SKM-1 treated with dmso at 0.1 percent for 144 hours (cell line): Measurements from ENCODE around the gene NMRK1.

Experiments used
- DNase-seq: peaks from one replicate; lab custom pipeline; 2025; ENCODE audit not compliant: unreplicated experiment; lab: John Stamatoyannopoulos, UW

Gene NMRK1

GRCh38 chr9:75087824-75088645 is at the start of gene NMRK1, which contains the start of gene OSTF1:
Gene NMRK1, minus strand, starts transcription at chr9:75088155. Its CDS starts 5,040 bp downstream, at chr9:75083115.
Gene OSTF1, plus strand, starts transcription at chr9:75088514. Its CDS starts 179 bp downstream, at chr9:75088693.
- peak; percentile 76 for DNase-seq

- DNase-seq: no peak
Observed at GRCh38 chr9:75134495-75134894, 46.5 kb upstream of the NMRK1 start.

GRCh38 chr9:75133396-75133795 is 45.4 kb upstream of the NMRK1 start:
- no peak for DNase-seq

GRCh38 chr9:75132244-75132643 is 44.3 kb upstream of the NMRK1 start:
- DNase-seq: no peak

- DNase-seq: no peak
Observed at GRCh38 chr9:75131700-75132099, 43.7 kb upstream of the NMRK1 start.

GRCh38 chr9:75130621-75131230 is 42.8 kb upstream of the NMRK1 start:
- DNase-seq: no peak

- no peak for DNase-seq
Observed at GRCh38 chr9:75130172-75130571, 42.2 kb upstream of the NMRK1 start.

GRCh38 chr9:75128535-75128934 is 40.6 kb upstream of the NMRK1 start:
- no peak for DNase-seq

GRCh38 chr9:75123696-75124095 is 35.7 kb upstream of the NMRK1 start:
- DNase-seq: no peak

GRCh38 chr9:75121914-75122558 is 34.1 kb upstream of the NMRK1 start:
- no peak for DNase-seq

GRCh38 chr9:75120686-75121085 is 32.7 kb upstream of the NMRK1 start:
- no peak for DNase-seq

GRCh38 chr9:75117564-75117963 is 29.6 kb upstream of the NMRK1 start:
- no peak for DNase-seq

- no peak for DNase-seq
Observed at GRCh38 chr9:75116306-75116705, 28.4 kb upstream of the NMRK1 start.

- DNase-seq: no peak
Observed at GRCh38 chr9:75112789-75113188, 24.8 kb upstream of the NMRK1 start.

- DNase-seq: no peak
Observed at GRCh38 chr9:75111019-75111622, 23.2 kb upstream of the NMRK1 start.

GRCh38 chr9:75109210-75109839 is 21.4 kb upstream of the NMRK1 start:
- DNase-seq: no peak

- DNase-seq: no peak
Observed at GRCh38 chr9:75108571-75108970, 20.6 kb upstream of the NMRK1 start.

- DNase-seq: no peak
Observed at GRCh38 chr9:75106857-75107256, 18.9 kb upstream of the NMRK1 start.

- no peak for DNase-seq
Observed at GRCh38 chr9:75105841-75106240, 17.9 kb upstream of the NMRK1 start.

GRCh38 chr9:75105019-75105540 is 17.1 kb upstream of the NMRK1 start:
- no peak for DNase-seq

- no peak for DNase-seq
Observed at GRCh38 chr9:75104607-75105006, 16.7 kb upstream of the NMRK1 start.
